Dermis microvascular lymphatic vessel endothelial cell (primary cell): Measurements from ENCODE around the gene DRAP1. TPM values are rescaled to one million over a fixed set of nuclear protein-coding genes. Genes with fewer than 3 reads are reported as not detected.
A peak's percentile ranks its signal among the peaks of the same experiment; 100 is the strongest.

Source experiments
- DNase-seq, 2 donors: peaks; one replicate each; pipeline versions ENCODE4 v3.0.0 to v3.0.0-alpha.2; 2010; ENCODE audit warnings: low read depth in 2 of 2
- total RNA-seq: library from RNA; depleted of rRNA; stranded (reverse); fragments of >200 nt; gene quantifications from 2 replicates; pipeline ENCODE4 v1.2.1, GENCODE V29; 2014

DRAP1 gene, protein sequence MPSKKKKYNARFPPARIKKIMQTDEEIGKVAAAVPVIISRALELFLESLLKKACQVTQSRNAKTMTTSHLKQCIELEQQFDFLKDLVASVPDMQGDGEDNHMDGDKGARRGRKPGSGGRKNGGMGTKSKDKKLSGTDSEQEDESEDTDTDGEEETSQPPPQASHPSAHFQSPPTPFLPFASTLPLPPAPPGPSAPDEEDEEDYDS
- 67.3 and 84.5 TPM in 2 replicates for total RNA-seq

DNA sequence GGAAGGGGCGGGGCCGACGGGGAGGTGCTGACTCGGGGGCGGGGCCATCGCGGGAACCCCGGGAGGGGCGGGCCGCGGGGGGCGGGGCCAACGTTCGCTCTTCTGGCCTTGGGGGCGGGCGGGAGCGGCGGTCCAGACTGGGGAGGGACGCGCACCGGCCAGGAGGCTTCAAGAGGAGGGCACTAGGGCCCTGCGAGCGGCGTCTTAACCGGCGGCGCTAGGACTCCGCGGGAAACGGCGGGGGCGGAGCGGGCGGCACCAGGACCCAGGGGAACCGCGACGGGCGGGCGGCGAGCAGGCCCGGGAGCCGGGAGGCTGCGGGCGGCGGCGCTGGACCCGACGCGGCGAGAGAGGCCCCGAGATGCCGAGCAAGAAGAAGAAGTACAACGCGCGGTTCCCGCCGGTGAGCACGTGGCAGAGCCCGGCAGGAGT lies at the start of gene DRAP1:
Gene DRAP1, plus strand, starts transcription at position 286 of the 432 bp plus-strand sequence. Its CDS starts 76 bp downstream, at position 362.
- peak; percentile 92 to 99 for DNase-seq

GRCh38 chr11:65869643-65870306 lies 49.5 kb upstream of the DRAP1 start:
- DNase-seq: no peak

DNA sequence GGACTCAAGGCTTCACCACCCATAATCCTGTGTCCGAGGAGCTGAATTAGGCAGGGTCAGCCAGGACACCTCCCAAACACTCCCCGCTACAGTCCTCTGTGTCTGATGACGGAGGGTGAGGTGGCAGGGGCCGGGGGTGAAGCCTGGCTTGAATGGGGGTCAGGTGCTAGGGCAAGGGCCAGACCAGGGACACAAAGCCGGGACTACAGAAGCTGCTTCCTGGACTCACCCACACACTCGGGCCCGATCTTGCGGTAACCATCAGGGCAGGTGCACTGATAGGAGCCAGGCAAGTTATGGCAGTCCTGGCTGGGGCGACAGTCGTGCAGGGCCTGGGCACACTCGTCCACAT lies 48.9 kb upstream of the DRAP1 start:
- no peak for DNase-seq

DNA sequence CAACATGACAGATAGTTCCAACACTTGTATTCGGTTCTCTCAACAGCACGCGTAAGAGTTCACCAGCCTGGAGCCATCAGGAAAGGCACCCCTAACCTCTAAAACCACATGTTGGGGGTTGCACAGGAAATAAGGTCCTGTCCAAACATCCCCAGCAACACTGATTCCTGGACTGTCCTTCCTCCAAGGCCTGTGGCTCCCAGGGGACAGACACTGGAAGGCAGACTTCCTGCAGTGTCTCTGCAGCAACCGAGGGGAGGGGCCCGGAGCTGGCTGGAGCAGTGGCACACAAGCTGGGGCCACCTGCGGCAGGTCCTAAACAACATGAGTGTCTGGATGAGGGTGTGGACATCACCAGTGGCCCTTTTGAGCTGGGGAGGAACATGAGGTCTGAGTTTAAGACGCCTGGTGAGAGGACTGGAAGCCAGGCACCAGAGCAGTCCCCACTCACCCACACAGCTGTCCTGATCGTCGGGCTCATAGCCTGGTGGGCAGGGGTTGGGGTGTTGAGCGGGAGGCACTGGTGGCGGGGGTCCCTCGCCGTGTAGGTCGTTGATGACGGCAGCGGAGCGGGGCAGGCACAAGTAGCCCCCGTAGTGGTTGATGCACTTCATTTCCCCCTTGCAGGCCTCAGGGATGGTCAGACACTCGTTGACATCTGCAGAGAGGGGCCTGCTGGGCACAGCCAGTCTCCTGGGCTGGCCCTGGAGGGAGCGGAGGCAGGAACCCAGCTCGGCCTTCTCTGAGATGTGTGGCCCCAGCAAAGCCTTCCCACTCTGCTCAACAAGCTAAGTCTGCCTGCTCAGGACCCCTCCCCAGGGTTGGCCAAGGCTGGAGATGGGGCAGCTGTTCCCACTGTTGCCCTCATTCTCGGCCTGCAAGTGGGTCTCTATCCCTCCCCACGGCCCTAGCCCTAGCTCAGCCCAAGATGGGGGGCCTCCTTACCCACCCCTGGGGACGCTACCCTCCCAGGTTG lies 48.2 kb upstream of the DRAP1 start:
- DNase-seq: no peak

DNA sequence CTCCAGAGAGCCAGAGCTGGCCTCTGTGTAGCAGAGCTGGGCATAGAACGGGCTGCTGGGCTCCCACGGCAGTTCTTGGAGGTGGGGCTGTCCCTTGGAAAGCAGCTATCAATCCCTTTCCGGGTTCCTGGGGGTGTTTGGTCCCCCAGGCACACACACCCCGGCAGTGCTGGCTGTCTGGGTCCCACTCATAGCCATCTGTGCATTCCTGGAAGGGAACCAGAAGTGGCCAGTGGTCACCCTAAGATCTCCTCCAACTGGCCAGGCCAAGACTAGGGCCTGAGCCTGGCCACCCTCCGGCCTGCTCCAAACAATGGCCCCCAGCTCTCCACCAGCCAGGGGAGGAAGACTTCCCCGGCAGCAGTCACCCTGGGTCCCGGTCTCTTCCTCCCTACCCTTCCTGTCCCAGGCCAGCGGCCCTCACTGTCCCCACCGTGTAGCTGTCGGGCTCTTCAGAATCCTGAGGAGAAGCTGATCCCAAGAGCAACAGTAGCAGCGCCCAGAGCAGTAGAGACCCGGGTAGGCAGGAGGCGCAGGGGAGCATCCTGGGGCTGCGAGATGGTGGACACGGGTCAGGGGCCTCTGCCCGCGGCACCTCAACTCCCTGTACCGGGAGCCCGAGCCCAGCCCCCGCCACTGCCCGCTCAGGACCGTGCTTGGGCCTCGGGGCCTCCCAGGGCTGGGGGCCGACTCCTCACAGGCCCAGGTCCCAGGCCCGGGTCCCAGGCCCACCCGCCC lies 47.2 kb upstream of the DRAP1 start:
- no peak for DNase-seq

DNA sequence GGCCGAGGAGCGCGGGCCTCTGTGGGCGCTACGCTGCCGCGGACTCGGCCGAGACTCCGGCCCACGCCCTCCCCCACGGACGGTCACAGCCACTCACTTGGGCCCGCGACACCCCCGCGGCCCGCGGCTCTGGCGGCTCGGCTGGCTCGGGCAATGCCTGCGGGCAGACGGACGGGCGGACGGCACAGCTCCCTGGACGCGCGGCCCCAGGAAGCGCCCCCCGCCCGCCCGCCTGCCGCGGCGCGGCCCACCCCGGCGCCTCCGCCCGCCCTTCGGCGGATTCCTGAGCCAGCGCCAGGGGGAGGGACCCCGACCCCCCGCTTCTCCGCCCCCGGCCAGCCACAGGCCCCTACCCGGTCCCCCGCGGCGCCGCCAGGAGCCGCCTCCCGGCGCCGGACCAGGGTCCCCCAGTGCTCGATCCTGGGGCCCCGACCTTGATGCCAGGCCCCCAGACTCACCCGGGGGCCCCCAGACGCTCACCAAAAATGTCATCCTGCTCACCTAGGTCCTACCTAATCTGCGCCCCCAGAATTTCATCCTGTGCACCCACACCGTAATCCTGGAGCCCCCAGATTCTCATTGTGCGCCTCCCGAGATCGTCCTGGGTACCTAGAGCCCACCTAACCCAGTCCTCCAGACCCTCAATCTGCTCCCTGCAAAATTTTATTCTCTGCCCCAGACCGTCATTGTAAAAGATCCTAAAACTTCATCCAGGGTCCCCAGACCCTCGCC lies 46.5 kb upstream of the DRAP1 start, which contains the start of gene EFEMP2:
Gene EFEMP2, minus strand, starts transcription at position 215 of the 732 bp plus-strand sequence. CDS start 446 bp downstream, outside the sequence.
- DNase-seq: no peak

DNA sequence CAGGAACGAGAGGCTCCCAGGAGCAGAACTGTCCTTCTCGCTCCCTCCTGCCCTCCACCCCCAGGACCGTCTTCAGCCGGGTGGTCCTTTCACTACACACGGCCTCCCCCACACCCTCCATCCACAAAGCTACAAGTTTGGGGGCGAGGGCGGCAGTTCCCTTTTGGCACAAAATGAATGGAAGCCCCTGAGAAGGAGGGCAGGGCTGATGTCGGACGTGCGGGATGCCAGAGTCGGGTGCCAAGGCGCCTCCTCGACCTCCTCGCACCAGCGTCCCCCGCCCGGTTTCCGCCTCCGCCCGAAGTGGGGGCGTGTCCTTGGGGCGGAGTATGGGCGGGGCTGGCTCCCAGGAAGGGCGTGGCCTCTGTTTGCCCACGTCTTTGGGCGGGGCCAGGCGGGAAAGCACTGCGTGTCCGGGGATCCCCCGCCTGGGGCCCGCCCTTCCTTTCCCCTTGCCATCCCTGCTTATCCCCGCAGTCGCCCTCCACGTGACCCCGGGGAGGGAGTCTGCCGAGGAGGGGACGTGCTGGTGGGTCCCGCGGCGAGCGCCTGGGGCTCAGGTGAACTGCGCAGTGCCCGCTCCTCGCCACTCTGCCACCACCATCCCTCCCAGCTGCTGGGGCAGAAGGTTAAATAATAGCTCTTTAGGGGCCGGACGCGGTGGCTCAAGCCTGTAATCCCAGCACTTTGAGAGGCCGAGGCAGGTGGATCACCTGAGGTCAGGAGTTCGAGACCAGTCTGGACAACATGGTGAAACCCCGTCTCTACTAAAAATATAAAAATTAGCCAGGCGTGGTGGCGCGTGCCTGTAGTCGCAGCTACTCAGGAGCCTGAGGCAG lies 45.7 kb upstream of the DRAP1 start:
- peak in 1 of 2 donors; percentile 84 for DNase-seq

DNA sequence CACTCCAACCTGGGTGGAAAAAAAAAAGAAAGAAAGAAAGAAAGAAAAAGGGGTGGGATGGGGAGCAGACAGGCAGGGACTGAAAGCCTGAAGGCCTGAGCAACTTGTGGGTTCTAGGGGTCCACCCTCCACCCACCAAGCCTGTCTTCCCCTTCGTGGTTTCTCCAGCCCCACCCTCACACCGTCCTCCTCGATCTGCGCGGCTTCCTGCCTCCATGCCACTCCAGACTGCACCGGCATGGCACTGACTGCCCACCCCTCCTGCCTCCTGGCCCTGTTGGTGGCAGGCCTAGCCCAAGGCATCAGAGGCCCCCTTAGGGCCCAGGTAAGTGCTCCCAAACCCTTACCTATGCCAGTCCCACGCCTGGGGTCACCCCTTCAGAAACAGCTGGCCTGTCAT lies 39.6 kb upstream of the DRAP1 start, which contains the start of gene CTSW:
Gene CTSW, plus strand, starts transcription at position 221 of the 400 bp plus-strand sequence. Its CDS starts 18 bp downstream, at position 239.
- no peak for DNase-seq

DNA sequence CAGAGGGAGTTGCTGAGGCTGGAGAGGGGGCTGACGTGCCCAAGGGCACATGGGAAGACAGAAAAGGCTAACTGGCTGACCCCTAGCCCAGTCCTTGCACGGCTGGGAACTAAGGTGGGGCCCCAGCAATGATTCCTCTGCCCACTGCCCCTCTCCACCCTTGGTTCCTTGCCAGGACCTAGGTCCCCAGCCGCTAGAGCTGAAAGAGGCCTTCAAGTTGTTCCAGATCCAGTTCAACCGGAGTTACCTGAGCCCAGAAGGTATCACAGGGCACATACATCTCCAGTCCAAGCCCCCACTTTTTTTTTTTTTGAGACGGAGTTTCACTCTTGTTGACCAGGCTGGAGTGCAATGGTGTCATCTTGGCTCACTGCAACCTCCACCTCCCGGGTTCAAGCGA lies 39.2 kb upstream of the DRAP1 start:
- DNase-seq: no peak

DNA sequence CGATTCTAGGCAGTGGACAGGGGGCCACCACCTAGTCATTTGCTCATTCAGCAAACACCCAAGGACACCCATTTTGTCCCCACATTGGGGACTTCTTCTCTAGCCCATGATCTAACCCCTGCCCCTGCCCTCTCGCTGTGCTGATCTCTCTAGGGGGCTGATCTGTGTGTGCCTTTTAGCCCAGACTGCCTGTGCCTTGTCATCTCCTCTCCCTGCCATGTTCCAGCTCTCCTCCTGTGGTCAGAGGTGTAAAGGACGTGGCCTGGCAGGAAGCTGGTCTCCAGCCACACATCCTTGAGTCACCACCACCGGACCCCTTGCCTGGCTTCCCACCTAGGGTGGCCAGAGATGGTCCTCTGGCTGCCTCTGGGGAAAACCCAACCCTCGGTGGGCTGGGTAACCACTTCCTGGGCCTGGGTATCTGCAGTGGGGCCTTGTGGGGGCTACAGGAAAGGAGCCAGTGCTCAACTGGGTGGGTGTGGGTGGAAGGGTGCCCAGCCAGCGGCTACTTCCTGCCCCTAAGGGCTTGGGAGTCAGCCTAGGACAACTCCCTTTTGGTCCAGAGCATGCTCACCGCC lies 38.3 kb upstream of the DRAP1 start:
- DNase-seq: no peak

DNA sequence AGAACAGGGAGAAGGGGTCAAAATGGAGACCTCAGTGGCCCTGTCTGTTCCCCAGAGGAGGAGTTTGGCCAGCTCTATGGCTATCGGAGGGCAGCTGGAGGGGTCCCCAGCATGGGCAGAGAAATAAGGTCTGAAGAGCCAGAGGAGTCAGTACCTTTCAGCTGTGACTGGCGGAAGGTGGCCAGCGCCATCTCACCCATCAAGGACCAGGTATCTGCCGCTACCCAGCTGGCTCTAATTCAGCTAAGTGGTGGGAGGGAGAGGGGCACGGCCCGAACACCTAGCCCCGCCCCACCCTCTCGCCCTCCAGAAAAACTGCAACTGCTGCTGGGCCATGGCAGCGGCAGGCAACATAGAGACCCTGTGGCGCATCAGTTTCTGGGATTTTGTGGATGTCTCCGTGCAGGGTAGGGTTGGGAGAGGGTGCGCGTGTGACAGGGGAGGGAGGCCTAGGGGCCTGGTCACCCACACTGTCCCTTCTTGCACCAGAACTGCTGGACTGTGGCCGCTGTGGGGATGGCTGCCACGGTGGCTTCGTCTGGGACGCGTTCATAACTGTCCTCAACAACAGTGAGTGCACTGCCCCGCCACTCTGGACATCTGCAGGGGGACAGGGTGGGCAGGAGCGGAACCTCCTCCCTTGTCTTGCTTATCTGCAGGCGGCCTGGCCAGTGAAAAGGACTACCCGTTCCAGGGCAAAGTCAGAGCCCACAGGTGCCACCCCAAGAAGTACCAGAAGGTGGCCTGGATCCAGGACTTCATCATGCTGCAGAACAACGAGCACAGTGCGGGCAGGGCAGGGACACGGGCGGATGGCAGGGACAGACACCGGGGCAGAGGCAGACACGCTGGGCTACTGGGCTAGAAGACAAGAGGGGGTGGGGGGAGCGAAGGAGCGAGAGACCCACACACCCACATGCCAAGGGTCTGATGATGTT lies 36.8 kb upstream of the DRAP1 start:
- no peak for DNase-seq

GRCh38 chr11:65883058-65883761 lies 36.0 kb upstream of the DRAP1 start:
- no peak for DNase-seq

DNA sequence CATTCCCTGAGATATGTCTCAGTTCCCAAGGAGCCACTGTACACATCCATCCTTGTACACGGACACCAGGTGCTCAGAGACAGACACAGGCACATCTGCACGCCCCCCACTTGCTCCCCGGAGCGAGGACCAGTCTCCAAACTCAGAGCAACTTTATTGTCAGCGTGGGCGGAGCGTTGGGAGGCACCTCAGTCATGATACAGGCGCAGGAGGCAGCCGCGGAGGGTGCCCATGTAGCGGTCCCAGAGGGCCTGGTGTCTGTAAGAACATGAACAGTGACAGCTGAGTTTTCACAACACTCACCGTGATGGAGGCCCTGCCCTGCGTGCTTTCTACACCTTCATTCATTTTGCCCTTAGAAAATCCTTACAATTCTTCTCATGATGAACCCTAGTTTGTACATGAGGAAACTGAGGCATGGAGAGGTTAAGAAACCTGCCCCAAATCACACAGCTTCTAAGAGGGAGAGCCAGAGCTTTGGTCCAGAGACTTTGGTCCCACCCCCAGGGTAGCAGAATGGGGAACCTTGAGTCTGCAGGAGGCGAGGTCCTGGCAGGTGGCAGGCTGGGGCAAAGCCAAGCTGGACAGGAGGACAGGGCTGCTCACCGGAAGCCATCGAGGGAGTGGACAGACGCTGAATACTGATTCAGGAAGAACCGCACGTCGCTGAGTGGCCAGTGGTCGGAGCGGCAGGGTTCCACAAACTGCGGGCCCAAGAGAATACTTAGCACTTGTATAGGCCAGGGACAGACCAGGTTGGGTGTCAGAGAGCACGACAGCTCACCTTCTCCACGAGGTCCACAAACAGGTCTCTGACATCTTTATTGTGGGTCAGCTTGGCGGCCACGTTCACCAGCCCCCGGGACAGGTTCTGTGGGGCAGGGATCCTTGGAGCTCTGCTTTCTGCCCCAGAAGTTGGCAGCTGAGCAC lies 35.2 kb upstream of the DRAP1 start:
- DNase-seq: no peak

DNA sequence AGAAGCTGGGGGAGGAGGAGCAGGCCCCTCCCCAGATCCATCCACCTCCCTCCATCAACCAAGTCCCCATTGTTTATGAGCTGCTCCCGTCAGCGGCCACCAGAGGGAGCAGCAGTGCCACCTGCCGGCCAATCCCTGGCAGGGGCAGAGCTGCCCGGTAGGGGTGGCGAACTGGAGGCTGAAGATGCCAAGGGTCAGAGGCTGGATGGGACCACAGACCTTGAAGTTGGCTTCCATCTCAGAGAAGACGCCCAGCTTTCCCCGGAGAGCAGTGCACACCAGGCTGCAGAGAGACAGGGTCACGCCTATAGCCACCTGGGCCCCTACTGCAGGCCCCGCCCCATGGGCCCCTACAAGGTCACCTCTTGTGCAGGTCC lies 34.5 kb upstream of the DRAP1 start:
- peak; percentile 66 to 83 for DNase-seq

- DNase-seq: no peak
Measured at GRCh38 chr11:65885231-65885630, 34.0 kb upstream of the DRAP1 start.

- no peak for DNase-seq
Measured at GRCh38 chr11:65885808-65886536, 33.3 kb upstream of the DRAP1 start.
